Pancreas (tissue), 10 donors: ENCODE results near the gene AFDN. TPM values are rescaled to one million over a fixed set of nuclear protein-coding genes. Genes with fewer than 3 reads are reported as not detected.

ENCODE experiments used
- ATAC-seq, 4 donors: fragments of 200-7000 bp; cut with Tn5 transposase; one replicate each; pipeline versions ENCODE4 v1.8.0 to v1.9.1; 2020; ENCODE audit warnings: mild to moderate bottlenecking in 4 of 4, moderate library complexity in 4 of 4
- DNase-seq, 6 donors: peaks; one replicate each; pipeline ENCODE4 v3.0.0-alpha.2; 2020
- FAIRE-seq: peaks from 2 replicates; lab custom pipeline; 2012; peaks lifted over from hg19 to GRCh38; lab: Jason Lieb, UNC
- H3K27ac ChIP-seq, 4 donors: fragments of 200-600 bp; sonication (generic); 1 replicate in 3 of 4; 2 replicates in 1 of 4; pipeline versions ENCODE4 v1.5.0 to v1.8.0; 2020
- H3K27me3 ChIP-seq, 4 donors: fragments of 200-600 bp; one replicate each; pipeline ENCODE4 v1.8.0; 2021
- H3K36me3 ChIP-seq, 3 donors: fragments of 200-600 bp; sonication (generic) in 1 of 3; one replicate each; pipeline versions ENCODE4 v1.5.0 to v1.8.0; 2020 to 2021
- H3K4me1 ChIP-seq, 3 donors: fragments of 200-600 bp; one replicate each; pipeline ENCODE4 v1.8.0; 2021
- H3K4me3 ChIP-seq, 4 donors: fragments of 200-600 bp; sonication (generic) in 2 of 4; one replicate each; pipeline versions ENCODE4 v1.5.0 to v1.8.0; 2020 to 2021
- H3K9me3 ChIP-seq, 4 donors: fragments of 200-600 bp; one replicate each; pipeline ENCODE4 v1.8.0; 2021
- WGBS, 2 donors: extraction: QIAGEN DNeasy Blood & Tissue Kit; methylation state at CpG; one replicate each; pipeline ENCODE4 v1.1.7; 2013; 5-methylcytosine and 5-hydroxymethylcytosine counted together
- intact Hi-C, 3 donors: fragments of 100-400 bp; cut with DNase I; formaldehyde crosslinking; loops; one replicate each; pipeline versions ENCODE4 v1.11.1 to v1.14.2; 2022
- polyA plus RNA-seq, 2 donors: library from polyadenylated mRNA; stranded (reverse); fragments of 200-250 nt; gene quantifications; one replicate each; pipeline ENCODE4 v1.2.3, GENCODE V29; 2013
- total RNA-seq, 6 donors: library from RNA; stranded (reverse); fragmentation: NEBNext Ultra II Directional in 4 of 6; extraction: Animal tissue kit (Norgen Biotek cat#: 25700) in 4 of 6; gene quantifications; one replicate each; pipeline versions ENCODE4 v1.2.1 to v1.2.4, GENCODE V29; 2021 to 2023
- TF ChIP-seq, protein P1 (sequence below), 4 donors: fragments of 200-600 bp; sonication (generic) in 3 of 4; IDR thresholded peaks; one replicate each; pipeline versions ENCODE4 v1.5.0 to v1.8.0; 2021; ENCODE audit warnings: antibody characterized with exemption in 4 of 4
- donor health status: healthy with polysubstance abuse.
- donor health status: DM: no; HTN: no; CAD: no; lungs with moderate emphysema.
- donor health status: DM: no; HTN: no; CAD: no.
- donor health status: control.
- donor health status: control.
- donor health status: Bipolar disorder and iron deficiency.
- donor health status: DM: yes; HTN: yes; CAD: no.
- donor health status: DM: no; HTN: no; CAD: no.
- donor health status: DM: no; HTN: no; CAD: no.
- donor health status: DM: yes; HTN: yes; CAD: no.

The AFDN gene
- total and polyA plus RNA-seq, 8 donors, result 55.2 to 122 (median 73.3) TPM

DNA sequence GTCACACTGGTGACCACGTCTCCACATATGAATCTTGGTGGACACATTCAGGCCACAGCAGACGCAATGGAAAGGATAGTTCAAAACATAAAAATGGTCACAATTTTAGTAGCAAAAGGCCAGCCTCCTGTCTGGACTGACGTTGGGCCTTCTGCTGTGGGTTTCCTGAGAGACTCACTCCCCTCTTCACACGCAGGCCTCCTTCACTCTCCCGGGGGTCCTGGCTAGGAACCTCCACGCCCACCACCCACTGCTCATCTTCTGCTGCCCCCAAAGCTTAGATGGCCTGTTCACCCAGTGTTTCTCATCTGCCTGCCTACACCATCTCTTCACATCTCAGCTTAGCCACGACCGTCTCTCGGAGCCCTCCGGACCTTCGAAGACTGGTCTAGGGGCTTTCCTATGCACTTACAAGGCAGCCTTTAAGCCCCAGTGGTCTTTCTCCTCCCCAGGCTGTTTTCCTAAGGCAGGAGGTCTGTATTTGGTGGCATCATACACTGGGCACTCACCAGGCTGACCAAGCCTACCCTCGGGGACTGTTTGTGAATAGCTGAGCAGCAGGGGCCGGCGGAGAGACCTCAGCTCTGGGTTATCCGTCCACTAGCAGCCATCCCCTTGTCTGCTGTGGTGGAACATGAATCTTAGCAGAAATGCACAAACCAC lies 46.6 kb upstream of the AFDN start:
- TF ChIP-seq, protein P1, sequence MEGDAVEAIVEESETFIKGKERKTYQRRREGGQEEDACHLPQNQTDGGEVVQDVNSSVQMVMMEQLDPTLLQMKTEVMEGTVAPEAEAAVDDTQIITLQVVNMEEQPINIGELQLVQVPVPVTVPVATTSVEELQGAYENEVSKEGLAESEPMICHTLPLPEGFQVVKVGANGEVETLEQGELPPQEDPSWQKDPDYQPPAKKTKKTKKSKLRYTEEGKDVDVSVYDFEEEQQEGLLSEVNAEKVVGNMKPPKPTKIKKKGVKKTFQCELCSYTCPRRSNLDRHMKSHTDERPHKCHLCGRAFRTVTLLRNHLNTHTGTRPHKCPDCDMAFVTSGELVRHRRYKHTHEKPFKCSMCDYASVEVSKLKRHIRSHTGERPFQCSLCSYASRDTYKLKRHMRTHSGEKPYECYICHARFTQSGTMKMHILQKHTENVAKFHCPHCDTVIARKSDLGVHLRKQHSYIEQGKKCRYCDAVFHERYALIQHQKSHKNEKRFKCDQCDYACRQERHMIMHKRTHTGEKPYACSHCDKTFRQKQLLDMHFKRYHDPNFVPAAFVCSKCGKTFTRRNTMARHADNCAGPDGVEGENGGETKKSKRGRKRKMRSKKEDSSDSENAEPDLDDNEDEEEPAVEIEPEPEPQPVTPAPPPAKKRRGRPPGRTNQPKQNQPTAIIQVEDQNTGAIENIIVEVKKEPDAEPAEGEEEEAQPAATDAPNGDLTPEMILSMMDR (IDR thresholded peaks at IDR 0.05), result no peak
- Histone ChIP-seq H3K4me1 (no peaks in the 10 kb centered on the region), H3K36me3 (no peaks in the 10 kb centered on the region), H3K27me3 (no peaks in the 10 kb centered on the region), H3K9me3 (no peaks in the 10 kb centered on the region), H3K4me3 (no peak overlapping the region), H3K27ac (peak overlapping the region in 2 of 4 donors; percentile 57 to 61)
- intact Hi-C loops, result no loop called here
- FAIRE-seq (no peak), DNase-seq (peak in 1 of 6 donors; percentile 21), ATAC-seq (no peak)
- 81 to 88% methylated on average over 15 of the region's 15 CpGs for WGBS, 2 donors

GRCh38 chr6:167781066-167781767 lies 45.5 kb upstream of the AFDN start:
- WGBS, 2 donors, result 71 to 75% methylated on average over 15 of the region's 15 CpGs
- Histone ChIP-seq H3K27ac (no peak overlapping the region), H3K4me3 (no peak overlapping the region), H3K4me1 (no peaks in the 10 kb centered on the region), H3K9me3 (no peaks in the 10 kb centered on the region), H3K27me3 (no peaks in the 10 kb centered on the region), H3K36me3 (no peaks in the 10 kb centered on the region)
- intact Hi-C loops, result no loop called here
- DNase-seq (peak in 1 of 6 donors; percentile 19), FAIRE-seq (no peak), ATAC-seq (no peak)
- TF ChIP-seq, protein P1 (IDR thresholded peaks at IDR 0.05), result no peak

- H3K36me3 ChIP-seq, result no peaks in the 10 kb centered on the region
- TF ChIP-seq, protein P1 (IDR thresholded peaks at IDR 0.05), result no peak
- H3K27ac ChIP-seq, result no peak overlapping the region
- no peak overlapping the region for H3K4me3 ChIP-seq
- intact Hi-C loops, result no loop called here
- FAIRE-seq, result no peak
- DNase-seq, result no peak
- H3K27me3 ChIP-seq, result no peaks in the 10 kb centered on the region
- 91 to 94% methylated on average over 9 of the region's 9 CpGs for WGBS, 2 donors
- no peaks in the 10 kb centered on the region for H3K4me1 ChIP-seq
- no peak for ATAC-seq
- H3K9me3 ChIP-seq, result no peaks in the 10 kb centered on the region
Measured at GRCh38 chr6:167781868-167782267, 44.8 kb upstream of the AFDN start.

- Histone ChIP-seq H3K4me1 (no peaks in the 10 kb centered on the region), H3K27me3 (no peaks in the 10 kb centered on the region), H3K9me3 (no peaks in the 10 kb centered on the region), H3K4me3 (no peak overlapping the region), H3K27ac (no peak overlapping the region), H3K36me3 (no peaks in the 10 kb centered on the region)
- FAIRE-seq (no peak), ATAC-seq (no peak), DNase-seq (no peak)
- intact Hi-C loops, result no loop called here
- WGBS, 2 donors, result 84 to 91% methylated on average over 4 of the region's 4 CpGs
- TF ChIP-seq, protein P1 (IDR thresholded peaks at IDR 0.05), result no peak
Measured at GRCh38 chr6:167782698-167783517, 43.8 kb upstream of the AFDN start.
